HepG2 (cell line): ENCODE results near the gene HAGHL. TPM values are rescaled to one million over a fixed set of nuclear protein-coding genes. Genes with fewer than 3 reads are reported as not detected.

Experiments used
- ATF7-NPFF ChIP-seq: sonication (generic); formaldehyde crosslinking; IDR thresholded peaks from 2 replicates; pipeline ENCODE4 v1.8.1; 2023; ENCODE audit warnings: mild to moderate bottlenecking, low read depth, missing genetic modification reagents, moderate library complexity
- ELF1 ChIP-seq: sonication (generic); formaldehyde crosslinking; IDR thresholded peaks from 2 replicates; pipeline ENCODE4 v1.4.0; 2020; ENCODE audit warnings: missing genetic modification reagents
- MXI1 ChIP-seq: IDR thresholded peaks from 3 replicates; pipeline ENCODE4 v1.6.1; 2012; ENCODE audit warnings: low read depth, low read length, inconsistent platforms, borderline replicate concordance
- NR2C2 ChIP-seq: sonication (generic); formaldehyde crosslinking; IDR thresholded peaks from 2 replicates; pipeline ENCODE4 v1.4.0; 2020; ENCODE audit warnings: missing genetic modification reagents, mild to moderate bottlenecking, moderate library complexity, borderline replicate concordance
- PRMT3 ChIP-seq: sonication (generic); formaldehyde crosslinking; IDR thresholded peaks from 2 replicates; pipeline ENCODE4 v1.8.1; 2022; ENCODE audit warnings: low read depth, mild to moderate bottlenecking, moderate library complexity, missing genetic modification reagents, borderline replicate concordance
- RFXAP ChIP-seq: sonication (generic); formaldehyde crosslinking; IDR thresholded peaks from 2 replicates; pipeline ENCODE4 v1.4.0; 2020; ENCODE audit warnings: missing genetic modification reagents, borderline replicate concordance
- SKI ChIP-seq: fragments of 450-650 bp; IDR thresholded peaks from one replicate; pipeline ENCODE4 v1.6.1; 2018; ENCODE audit warnings: mild to moderate bottlenecking; ENCODE audit not compliant: partially characterized antibody
- ZFX ChIP-seq: sonication (generic); formaldehyde crosslinking; IDR thresholded peaks from 2 replicates; pipeline ENCODE4 v1.4.0; 2020; ENCODE audit warnings: mild to moderate bottlenecking, low read depth, missing genetic modification reagents, moderate library complexity
- ZFY ChIP-seq: sonication (generic); formaldehyde crosslinking; IDR thresholded peaks from 2 replicates; pipeline ENCODE4 v1.4.0; 2020; ENCODE audit warnings: missing genetic modification reagents
- ZNF292 ChIP-seq: sonication (generic); formaldehyde crosslinking; IDR thresholded peaks from 2 replicates; pipeline ENCODE4 v1.8.1; 2022; ENCODE audit warnings: mild to moderate bottlenecking, low read depth, missing genetic modification reagents, borderline replicate concordance
- ZNF484 ChIP-seq: sonication (generic); formaldehyde crosslinking; IDR thresholded peaks from 2 replicates; pipeline ENCODE4 v1.5.1; 2020; ENCODE audit warnings: mild to moderate bottlenecking, low read depth, missing genetic modification reagents, borderline replicate concordance
- ZNF543 ChIP-seq: sonication (generic); formaldehyde crosslinking; IDR thresholded peaks from 2 replicates; pipeline ENCODE4 v1.4.0; 2020; ENCODE audit warnings: mild to moderate bottlenecking, missing genetic modification reagents
- ZNF549 ChIP-seq: sonication (generic); formaldehyde crosslinking; IDR thresholded peaks from 2 replicates; pipeline ENCODE4 v1.5.0; 2020; ENCODE audit warnings: missing genetic modification reagents
- ZNF879 ChIP-seq: sonication (generic); formaldehyde crosslinking; IDR thresholded peaks from 2 replicates; pipeline ENCODE4 v1.8.1; 2023; ENCODE audit warnings: missing genetic modification reagents
- polyA plus RNA-seq, 8 experiments: library from polyadenylated mRNA; depleted of rRNA in 3 of 8; stranded (reverse) in 7 of 8; unstranded in 1 of 8; fragments of >200 nt; fragmentation: Illumina TruSeq in 4 of 8; extraction: Trizol in 4 of 8; gene quantifications; 2 replicates each; pipeline versions ENCODE4 v1.2.1 to v1.2.3, GENCODE V29; 2011 to 2016; ENCODE audit warnings: low read depth in 4 of 8, missing spikeins in 1 of 8, mixed read lengths in 1 of 8; ENCODE audit not compliant: insufficient read depth in 1 of 8
- total RNA-seq, 5 experiments: library from RNA; depleted of rRNA; stranded (reverse); fragments of >200 nt; fragmentation: Illumina TruSeq; extraction: Trizol; gene quantifications; 2 replicates each; pipeline ENCODE4 v1.2.3, GENCODE V29; 2016; ENCODE audit warnings: low read depth in 1 of 5
- TF ChIP-seq, protein P1 (sequence below): sonication (generic); formaldehyde crosslinking; conservative IDR thresholded peaks from 2 replicates; pipeline ENCODE4 v1.8.1; 2023; ENCODE audit warnings: missing genetic modification reagents
- TF ChIP-seq, protein P2 (sequence below): sonication (generic); formaldehyde crosslinking; IDR thresholded peaks from 2 replicates; pipeline ENCODE4 v1.5.0; 2020; ENCODE audit warnings: mild to moderate bottlenecking, low read depth, missing genetic modification reagents, borderline replicate concordance
- TF ChIP-seq, protein P3 (sequence below): IDR thresholded peaks from 2 replicates; pipeline ENCODE4 v1.6.1; 2016; ENCODE audit warnings: mild to moderate bottlenecking
- TF ChIP-seq, protein P4 (sequence below): sonication (generic); formaldehyde crosslinking; IDR thresholded peaks from 2 replicates; pipeline ENCODE4 v1.4.0; 2020; ENCODE audit warnings: missing genetic modification reagents; ENCODE audit errors: not compliant biosample characterization
- TF ChIP-seq, protein P5 (sequence below): sonication (generic); formaldehyde crosslinking; IDR thresholded peaks from 2 replicates; pipeline ENCODE4 v1.4.0; 2020; ENCODE audit warnings: missing genetic modification reagents, borderline replicate concordance

HAGHL gene
- total and polyA plus RNA-seq, 2 of the 13 experiments (the other 11 are each of a cell fraction or from before 2014, with no cell fraction given) = 3.4 to 8.4 TPM

DNA sequence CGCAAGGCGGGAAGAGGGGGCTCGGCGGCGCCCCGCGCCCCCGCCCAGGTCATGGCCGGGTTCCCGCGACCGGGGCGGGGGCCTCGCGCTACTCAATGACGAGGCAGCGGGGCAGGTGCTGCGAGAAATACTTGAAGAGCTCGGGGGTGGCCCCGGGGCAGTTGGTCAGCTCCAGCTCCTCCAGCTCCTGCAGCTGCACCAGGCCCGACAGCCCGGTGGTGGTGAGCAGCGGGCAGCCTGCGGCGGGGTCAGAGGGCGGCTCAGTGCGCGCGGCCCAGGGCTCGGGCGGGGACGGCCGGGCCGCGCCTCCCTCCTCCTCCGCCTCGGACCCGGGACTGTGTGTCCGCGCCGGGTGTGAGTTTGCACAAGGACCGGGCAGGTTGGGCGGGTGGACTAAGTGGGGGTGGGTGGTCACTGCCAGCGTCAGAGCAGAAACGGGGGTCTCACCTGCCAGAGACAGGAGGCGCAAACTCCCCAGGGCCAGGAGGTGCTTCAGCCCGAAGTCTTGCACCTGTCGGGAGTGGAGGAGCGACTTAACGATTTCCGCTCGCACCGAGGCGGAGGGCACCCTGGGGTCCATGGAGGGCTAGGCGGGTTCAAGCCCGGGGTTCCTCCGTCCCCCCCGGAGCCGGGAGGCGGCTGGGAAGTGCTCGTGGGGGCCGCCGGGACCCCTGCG lies 32.6 kb upstream of the HAGHL start (continued):
- TF ChIP-seq NR2C2 = no peak
- 0 out of 2 replicates have a peak, but pooled peaks have one; percentile 22 for TF ChIP-seq ZNF549 (CRISPR knock-in tag)
- TF ChIP-seq PRMT3 = no peak
- TF ChIP-seq, protein P1, sequence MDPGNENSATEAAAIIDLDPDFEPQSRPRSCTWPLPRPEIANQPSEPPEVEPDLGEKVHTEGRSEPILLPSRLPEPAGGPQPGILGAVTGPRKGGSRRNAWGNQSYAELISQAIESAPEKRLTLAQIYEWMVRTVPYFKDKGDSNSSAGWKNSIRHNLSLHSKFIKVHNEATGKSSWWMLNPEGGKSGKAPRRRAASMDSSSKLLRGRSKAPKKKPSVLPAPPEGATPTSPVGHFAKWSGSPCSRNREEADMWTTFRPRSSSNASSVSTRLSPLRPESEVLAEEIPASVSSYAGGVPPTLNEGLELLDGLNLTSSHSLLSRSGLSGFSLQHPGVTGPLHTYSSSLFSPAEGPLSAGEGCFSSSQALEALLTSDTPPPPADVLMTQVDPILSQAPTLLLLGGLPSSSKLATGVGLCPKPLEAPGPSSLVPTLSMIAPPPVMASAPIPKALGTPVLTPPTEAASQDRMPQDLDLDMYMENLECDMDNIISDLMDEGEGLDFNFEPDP = no peak
- TF ChIP-seq SKI = no peak
- TF ChIP-seq, protein P2, sequence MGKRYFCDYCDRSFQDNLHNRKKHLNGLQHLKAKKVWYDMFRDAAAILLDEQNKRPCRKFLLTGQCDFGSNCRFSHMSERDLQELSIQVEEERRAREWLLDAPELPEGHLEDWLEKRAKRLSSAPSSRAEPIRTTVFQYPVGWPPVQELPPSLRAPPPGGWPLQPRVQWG (CRISPR knock-in tag) = no peak
- TF ChIP-seq ZNF292 (CRISPR knock-in tag) = no peak
- no peak for TF ChIP-seq ZNF484 (CRISPR knock-in tag)
- no peak for TF ChIP-seq ZNF879 (CRISPR knock-in tag)
- TF ChIP-seq, protein P3, sequence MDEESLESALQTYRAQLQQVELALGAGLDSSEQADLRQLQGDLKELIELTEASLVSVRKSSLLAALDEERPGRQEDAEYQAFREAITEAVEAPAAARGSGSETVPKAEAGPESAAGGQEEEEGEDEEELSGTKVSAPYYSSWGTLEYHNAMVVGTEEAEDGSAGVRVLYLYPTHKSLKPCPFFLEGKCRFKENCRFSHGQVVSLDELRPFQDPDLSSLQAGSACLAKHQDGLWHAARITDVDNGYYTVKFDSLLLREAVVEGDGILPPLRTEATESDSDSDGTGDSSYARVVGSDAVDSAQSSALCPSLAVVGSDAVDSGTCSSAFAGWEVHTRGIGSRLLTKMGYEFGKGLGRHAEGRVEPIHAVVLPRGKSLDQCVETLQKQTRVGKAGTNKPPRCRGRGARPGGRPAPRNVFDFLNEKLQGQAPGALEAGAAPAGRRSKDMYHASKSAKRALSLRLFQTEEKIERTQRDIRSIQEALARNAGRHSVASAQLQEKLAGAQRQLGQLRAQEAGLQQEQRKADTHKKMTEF (CRISPR knock-in tag) = no peak
- no peak for TF ChIP-seq ELF1 (CRISPR knock-in tag)
- no peak for TF ChIP-seq ATF7-NPFF
- TF ChIP-seq ZFX (CRISPR knock-in tag) = 0 out of 2 replicates have a peak, but pooled peaks have one; percentile 21
- TF ChIP-seq MXI1 = no peak
- peak; percentile 36; the same call in 1 of the 2 replicates for TF ChIP-seq ZFY (CRISPR knock-in tag)
- TF ChIP-seq, protein P4, sequence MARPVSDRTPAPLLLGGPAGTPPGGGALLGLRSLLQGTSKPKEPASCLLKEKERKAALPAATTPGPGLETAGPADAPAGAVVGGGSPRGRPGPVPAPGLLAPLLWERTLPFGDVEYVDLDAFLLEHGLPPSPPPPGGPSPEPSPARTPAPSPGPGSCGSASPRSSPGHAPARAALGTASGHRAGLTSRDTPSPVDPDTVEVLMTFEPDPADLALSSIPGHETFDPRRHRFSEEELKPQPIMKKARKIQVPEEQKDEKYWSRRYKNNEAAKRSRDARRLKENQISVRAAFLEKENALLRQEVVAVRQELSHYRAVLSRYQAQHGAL (CRISPR knock-in tag) = no peak
- TF ChIP-seq RFXAP (CRISPR knock-in tag) = no peak
- TF ChIP-seq, protein P5, sequence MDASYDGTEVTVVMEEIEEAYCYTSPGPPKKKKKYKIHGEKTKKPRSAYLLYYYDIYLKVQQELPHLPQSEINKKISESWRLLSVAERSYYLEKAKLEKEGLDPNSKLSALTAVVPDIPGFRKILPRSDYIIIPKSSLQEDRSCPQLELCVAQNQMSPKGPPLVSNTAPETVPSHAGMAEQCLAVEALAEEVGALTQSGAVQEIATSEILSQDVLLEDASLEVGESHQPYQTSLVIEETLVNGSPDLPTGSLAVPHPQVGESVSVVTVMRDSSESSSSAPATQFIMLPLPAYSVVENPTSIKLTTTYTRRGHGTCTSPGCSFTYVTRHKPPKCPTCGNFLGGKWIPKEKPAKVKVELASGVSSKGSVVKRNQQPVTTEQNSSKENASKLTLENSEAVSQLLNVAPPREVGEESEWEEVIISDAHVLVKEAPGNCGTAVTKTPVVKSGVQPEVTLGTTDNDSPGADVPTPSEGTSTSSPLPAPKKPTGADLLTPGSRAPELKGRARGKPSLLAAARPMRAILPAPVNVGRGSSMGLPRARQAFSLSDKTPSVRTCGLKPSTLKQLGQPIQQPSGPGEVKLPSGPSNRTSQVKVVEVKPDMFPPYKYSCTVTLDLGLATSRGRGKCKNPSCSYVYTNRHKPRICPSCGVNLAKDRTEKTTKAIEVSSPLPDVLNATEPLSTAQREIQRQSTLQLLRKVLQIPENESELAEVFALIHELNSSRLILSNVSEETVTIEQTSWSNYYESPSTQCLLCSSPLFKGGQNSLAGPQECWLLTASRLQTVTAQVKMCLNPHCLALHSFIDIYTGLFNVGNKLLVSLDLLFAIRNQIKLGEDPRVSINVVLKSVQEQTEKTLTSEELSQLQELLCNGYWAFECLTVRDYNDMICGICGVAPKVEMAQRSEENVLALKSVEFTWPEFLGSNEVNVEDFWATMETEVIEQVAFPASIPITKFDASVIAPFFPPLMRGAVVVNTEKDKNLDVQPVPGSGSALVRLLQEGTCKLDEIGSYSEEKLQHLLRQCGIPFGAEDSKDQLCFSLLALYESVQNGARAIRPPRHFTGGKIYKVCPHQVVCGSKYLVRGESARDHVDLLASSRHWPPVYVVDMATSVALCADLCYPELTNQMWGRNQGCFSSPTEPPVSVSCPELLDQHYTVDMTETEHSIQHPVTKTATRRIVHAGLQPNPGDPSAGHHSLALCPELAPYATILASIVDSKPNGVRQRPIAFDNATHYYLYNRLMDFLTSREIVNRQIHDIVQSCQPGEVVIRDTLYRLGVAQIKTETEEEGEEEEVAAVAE (CRISPR knock-in tag) = no peak
- TF ChIP-seq ZNF543 = no peak
